BLaER1 (cell line): ENCODE measurements around the gene PIGN.

Source experiments
- H3K27ac ChIP-seq: shearing (Covaris generic); formaldehyde crosslinking; 2 replicates; pipeline ENCODE4 v1.8.1; 2022
- H3K27me3 ChIP-seq: shearing (Covaris generic); formaldehyde crosslinking; 2 replicates; pipeline ENCODE4 v1.8.1; 2022
- H3K36me3 ChIP-seq: shearing (Covaris generic); formaldehyde crosslinking; 2 replicates; pipeline ENCODE4 v1.8.1; 2022
- H3K4me1 ChIP-seq: shearing (Covaris generic); formaldehyde crosslinking; 2 replicates; pipeline ENCODE4 v1.8.1; 2022
- H3K4me2 ChIP-seq: shearing (Covaris generic); formaldehyde crosslinking; 2 replicates; pipeline ENCODE4 v1.8.1; 2022
- H3K4me3 ChIP-seq: shearing (Covaris generic); formaldehyde crosslinking; 2 replicates; pipeline ENCODE4 v1.8.1; 2022
- H3K9ac ChIP-seq: shearing (Covaris generic); formaldehyde crosslinking; 2 replicates; pipeline ENCODE4 v1.8.1; 2022
- H3K9me3 ChIP-seq: shearing (Covaris generic); formaldehyde crosslinking; 2 replicates; pipeline ENCODE4 v1.8.1; 2022
- H4K20me1 ChIP-seq: shearing (Covaris generic); formaldehyde crosslinking; 2 replicates; pipeline ENCODE4 v1.8.1; 2022
- Cebpa-rat ChIP-seq: shearing (Covaris generic); IDR thresholded peaks from 2 replicates; pipeline ENCODE4 v1.8.1; 2022

Gene PIGN

GRCh38 chr18:62164310-62164709 is 22.5 kb downstream of the PIGN start:
- no peaks in the 10 kb centered on the region for H4K20me1 ChIP-seq
- H3K9me3 ChIP-seq, result peaks cover 27% of the 10 kb centered on the region
- no peak overlapping the region for H3K27ac ChIP-seq
- H3K4me2 ChIP-seq, result no peak overlapping the region
- no peak overlapping the region for H3K9ac ChIP-seq
- peaks cover 28% of the 10 kb centered on the region for H3K36me3 ChIP-seq
- peaks cover 2% of the 10 kb centered on the region; the same call in 1 of the 2 replicates for H3K4me1 ChIP-seq
- TF ChIP-seq Cebpa-rat, result no peak
- no peaks in the 10 kb centered on the region for H3K27me3 ChIP-seq
- no peak overlapping the region for H3K4me3 ChIP-seq

DNA sequence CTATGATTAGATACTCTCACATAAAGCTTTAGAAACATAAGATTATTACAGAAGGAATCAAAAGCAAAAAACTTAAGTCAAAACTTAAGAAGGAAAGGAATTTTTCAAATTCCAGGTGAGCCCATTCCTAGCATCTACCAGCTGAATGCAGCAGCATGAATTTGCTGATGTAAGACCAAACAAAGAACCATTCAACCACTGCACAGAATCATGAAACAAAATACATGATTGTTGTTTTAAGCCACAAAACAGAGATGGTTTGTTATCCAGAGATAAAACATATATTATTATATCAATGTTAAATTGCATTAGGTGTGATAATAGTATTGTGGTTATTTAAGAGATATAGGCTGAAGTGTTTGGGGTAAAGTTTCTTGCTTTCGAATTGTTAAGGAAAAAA is 29.0 kb downstream of the PIGN start:
- no peak overlapping the region for H3K4me3 ChIP-seq
- H3K4me1 ChIP-seq, result no peaks in the 10 kb centered on the region
- no peaks in the 10 kb centered on the region for H3K9me3 ChIP-seq
- peaks cover 25% of the 10 kb centered on the region for H3K36me3 ChIP-seq
- H4K20me1 ChIP-seq, result no peaks in the 10 kb centered on the region
- no peak for TF ChIP-seq Cebpa-rat
- H3K27me3 ChIP-seq, result no peaks in the 10 kb centered on the region
- no peak overlapping the region for H3K27ac ChIP-seq
- H3K4me2 ChIP-seq, result no peak overlapping the region
- no peak overlapping the region for H3K9ac ChIP-seq

- no peaks in the 10 kb centered on the region for H3K4me1 ChIP-seq
- no peaks in the 10 kb centered on the region for H3K27me3 ChIP-seq
- no peak overlapping the region for H3K9ac ChIP-seq
- H3K4me2 ChIP-seq, result no peak overlapping the region
- H3K36me3 ChIP-seq, result peaks cover 29% of the 10 kb centered on the region
- TF ChIP-seq Cebpa-rat, result no peak
- H3K27ac ChIP-seq, result no peak overlapping the region
- H3K4me3 ChIP-seq, result no peak overlapping the region
- H4K20me1 ChIP-seq, result no peaks in the 10 kb centered on the region
- H3K9me3 ChIP-seq, result no peaks in the 10 kb centered on the region
Observed at GRCh38 chr18:62152844-62153243, 34.0 kb downstream of the PIGN start.

DNA sequence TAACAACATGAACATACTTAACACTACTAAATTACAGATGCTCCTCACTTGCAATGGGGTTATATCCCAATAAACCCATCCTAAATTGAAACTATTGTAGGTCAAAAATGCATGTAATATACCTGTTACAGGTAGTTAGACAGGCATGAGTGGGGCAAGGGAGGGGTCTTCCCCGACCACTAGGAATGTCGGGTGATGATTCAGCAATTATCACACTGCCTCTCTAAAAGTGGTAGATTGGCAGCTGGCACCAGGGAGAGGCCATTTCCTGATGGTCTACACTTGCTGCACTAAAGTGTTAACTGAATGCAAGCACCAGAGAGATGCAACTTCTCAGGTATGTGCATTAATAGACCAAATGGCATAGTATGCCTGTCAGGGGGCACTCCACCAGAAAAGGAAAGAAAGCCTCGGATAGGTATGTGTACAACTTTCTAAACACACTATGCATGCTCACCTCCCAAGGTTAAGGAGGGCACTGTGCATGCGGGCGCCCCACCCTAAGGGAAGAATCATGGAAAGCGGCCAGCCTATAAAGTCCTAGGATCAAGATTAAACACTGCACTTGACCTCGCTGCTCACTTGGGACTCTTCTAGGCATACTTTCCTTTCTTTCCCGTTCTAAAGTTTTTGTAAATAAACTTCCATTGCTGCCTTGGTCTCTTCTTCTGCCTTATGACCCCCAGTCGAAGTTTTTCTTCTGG is 35.6 kb downstream of the PIGN start:
- Histone ChIP-seq H3K9me3 (no peaks in the 10 kb centered on the region), H3K4me2 (no peak overlapping the region), H3K4me3 (no peak overlapping the region), H4K20me1 (no peaks in the 10 kb centered on the region), H3K9ac (no peak overlapping the region), H3K4me1 (no peaks in the 10 kb centered on the region), H3K27me3 (no peaks in the 10 kb centered on the region), H3K36me3 (peaks cover 24% of the 10 kb centered on the region), H3K27ac (no peak overlapping the region)
- no peak for TF ChIP-seq Cebpa-rat

DNA sequence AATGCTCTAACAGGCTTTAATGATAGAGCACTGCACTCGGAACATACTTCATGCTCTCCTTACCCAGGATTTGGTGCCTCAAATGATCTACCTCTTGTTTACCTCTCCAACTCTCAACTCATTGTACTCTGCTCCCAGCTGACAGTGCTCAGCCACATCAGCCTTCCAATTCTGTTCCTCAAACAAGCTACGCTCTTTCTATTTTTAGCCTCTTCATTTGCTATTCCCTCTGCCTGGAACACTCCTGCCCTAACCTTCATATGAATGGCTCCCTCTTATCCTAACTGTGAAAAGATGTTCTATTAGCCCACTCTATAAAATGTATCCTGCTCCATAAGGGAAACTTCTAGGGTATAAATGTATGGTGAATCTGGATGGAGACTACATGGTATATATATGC is 42.5 kb downstream of the PIGN start:
- Histone ChIP-seq H3K4me3 (no peak overlapping the region), H4K20me1 (no peaks in the 10 kb centered on the region), H3K4me1 (no peaks in the 10 kb centered on the region), H3K9ac (no peak overlapping the region), H3K4me2 (no peak overlapping the region), H3K9me3 (no peaks in the 10 kb centered on the region), H3K27ac (no peak overlapping the region), H3K36me3 (peaks cover 26% of the 10 kb centered on the region), H3K27me3 (no peaks in the 10 kb centered on the region)
- TF ChIP-seq Cebpa-rat, result no peak

- no peaks in the 10 kb centered on the region for H3K27me3 ChIP-seq
- TF ChIP-seq Cebpa-rat, result no peak
- no peak overlapping the region for H3K4me3 ChIP-seq
- no peaks in the 10 kb centered on the region for H3K9me3 ChIP-seq
- H3K9ac ChIP-seq, result no peak overlapping the region
- H4K20me1 ChIP-seq, result no peaks in the 10 kb centered on the region
- H3K4me1 ChIP-seq, result no peaks in the 10 kb centered on the region
- H3K27ac ChIP-seq, result no peak overlapping the region
- H3K36me3 ChIP-seq, result peaks cover 29% of the 10 kb centered on the region
- H3K4me2 ChIP-seq, result no peak overlapping the region
Observed at GRCh38 chr18:62140259-62140658, 46.6 kb downstream of the PIGN start.

DNA sequence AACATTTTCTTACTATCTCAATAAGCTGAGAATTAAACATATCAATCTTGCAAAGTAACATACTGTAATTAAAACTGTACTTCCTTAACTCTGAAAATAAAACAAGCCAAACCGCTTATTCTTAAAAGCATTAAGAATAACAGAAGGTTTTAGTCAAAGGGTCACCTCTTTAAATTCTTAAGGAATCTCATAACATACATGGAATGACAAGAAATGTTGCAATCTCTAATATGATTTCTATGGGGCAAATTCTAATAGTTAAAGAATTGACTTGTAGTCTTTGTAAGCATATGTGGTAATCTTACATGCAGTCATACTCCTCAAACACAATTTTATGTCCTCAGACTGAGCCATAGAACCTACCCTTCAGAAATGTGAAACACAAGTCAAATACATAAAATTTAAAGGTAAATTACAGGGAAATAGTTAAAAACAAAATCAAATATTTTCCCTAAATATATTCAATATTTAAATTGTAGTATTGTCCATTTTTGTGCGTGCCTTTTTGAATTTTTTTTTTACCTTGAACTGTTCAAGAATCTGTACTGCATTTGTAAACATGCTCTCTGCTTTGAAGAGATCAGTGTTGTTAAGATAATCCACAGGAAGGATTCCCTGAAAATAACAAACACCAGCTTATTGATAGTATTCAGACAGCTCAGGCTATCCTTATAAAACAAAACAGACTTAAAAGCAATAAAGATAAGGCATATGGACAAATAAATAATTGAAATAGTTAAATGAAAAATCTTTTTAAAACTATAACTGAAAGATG is 48.2 kb downstream of the PIGN start:
- Histone ChIP-seq H3K9ac (no peak overlapping the region), H3K4me2 (no peak overlapping the region), H3K9me3 (no peaks in the 10 kb centered on the region), H3K27me3 (no peaks in the 10 kb centered on the region), H3K4me1 (no peaks in the 10 kb centered on the region), H3K36me3 (peaks cover 18% of the 10 kb centered on the region), H3K4me3 (no peak overlapping the region), H3K27ac (no peak overlapping the region), H4K20me1 (no peaks in the 10 kb centered on the region)
- TF ChIP-seq Cebpa-rat, result no peak

- Histone ChIP-seq H3K9ac (no peak overlapping the region), H3K9me3 (no peaks in the 10 kb centered on the region), H3K4me2 (no peak overlapping the region), H3K27ac (no peak overlapping the region), H3K27me3 (no peaks in the 10 kb centered on the region), H4K20me1 (no peaks in the 10 kb centered on the region), H3K4me3 (no peak overlapping the region), H3K36me3 (0 out of 2 replicates have a peak, but pooled peaks cover 4% of the 10 kb centered on the region), H3K4me1 (no peaks in the 10 kb centered on the region)
- no peak for TF ChIP-seq Cebpa-rat
Observed at GRCh38 chr18:62131301-62131909, 55.5 kb downstream of the PIGN start.

GRCh38 chr18:62128157-62128556 is 58.7 kb downstream of the PIGN start:
- H3K4me3 ChIP-seq, result no peak overlapping the region
- H3K4me2 ChIP-seq, result no peak overlapping the region
- H3K27me3 ChIP-seq, result no peaks in the 10 kb centered on the region
- no peak for TF ChIP-seq Cebpa-rat
- H3K9ac ChIP-seq, result no peak overlapping the region
- H3K27ac ChIP-seq, result no peak overlapping the region
- no peaks in the 10 kb centered on the region for H4K20me1 ChIP-seq
- H3K36me3 ChIP-seq, result 0 out of 2 replicates have a peak, but pooled peaks cover 4% of the 10 kb centered on the region
- no peaks in the 10 kb centered on the region for H3K9me3 ChIP-seq
- H3K4me1 ChIP-seq, result no peaks in the 10 kb centered on the region

DNA sequence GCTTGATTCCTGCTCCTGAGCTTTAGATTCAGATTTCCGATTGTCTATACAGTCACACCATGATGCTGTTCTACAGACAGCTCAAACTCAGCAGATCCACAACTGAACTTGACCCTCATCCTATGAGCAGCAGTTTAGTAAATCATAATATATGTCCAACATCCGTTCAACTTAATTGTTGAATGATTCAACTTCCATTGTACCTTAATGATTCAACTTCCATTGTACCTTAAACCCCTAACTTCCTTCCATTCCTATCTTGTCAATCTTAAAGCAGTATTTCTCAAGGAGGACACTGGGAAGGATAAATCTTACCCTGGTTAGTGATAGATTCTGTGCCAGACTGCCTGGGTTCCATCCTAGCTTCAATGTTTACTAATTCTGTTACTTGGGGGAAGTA is 60.1 kb downstream of the PIGN start:
- H4K20me1 ChIP-seq, result no peaks in the 10 kb centered on the region
- no peaks in the 10 kb centered on the region for H3K9me3 ChIP-seq
- H3K4me2 ChIP-seq, result no peak overlapping the region
- H3K27ac ChIP-seq, result no peak overlapping the region
- H3K4me3 ChIP-seq, result no peak overlapping the region
- H3K36me3 ChIP-seq, result 0 out of 2 replicates have a peak, but pooled peaks cover 4% of the 10 kb centered on the region
- no peaks in the 10 kb centered on the region for H3K4me1 ChIP-seq
- no peaks in the 10 kb centered on the region for H3K27me3 ChIP-seq
- no peak overlapping the region for H3K9ac ChIP-seq
- TF ChIP-seq Cebpa-rat, result no peak
